ENCODE measurements around the gene FLOT2. TPM values are rescaled to one million over a fixed set of nuclear protein-coding genes. Genes with fewer than 3 reads are reported as not detected.

The FLOT2 gene
- total RNA-seq, 4 donors from 2014 or later: 31.3 to 117 (median 37.4) TPM

DNA sequence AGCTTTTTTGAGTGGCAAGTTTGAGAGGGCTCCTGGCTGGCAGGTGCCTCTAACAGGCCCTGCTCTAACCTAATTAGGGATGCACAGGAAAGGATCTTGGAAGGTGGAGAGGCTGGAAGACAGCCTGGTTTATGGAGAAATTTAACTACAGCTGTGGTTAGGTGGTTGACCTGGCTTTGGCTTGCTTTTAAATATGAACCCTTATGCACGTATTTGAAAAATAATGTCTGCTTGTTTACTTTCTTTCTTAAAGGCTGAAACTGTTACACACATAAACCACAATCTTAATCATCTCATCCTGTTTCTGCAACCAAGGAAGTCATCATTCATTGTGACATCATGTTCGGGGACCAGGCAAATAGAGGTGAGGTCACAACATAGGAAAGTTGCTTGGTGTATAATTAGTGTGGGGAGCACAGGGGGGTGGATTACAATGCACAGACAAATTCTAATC lies 28.4 kb upstream of the FLOT2 start:
- Histone ChIP-seq H3K4me3 (no peak overlapping the region), H3K9me3 (no peaks in the 10 kb centered on the region), H3K27me3 (no peaks in the 10 kb centered on the region), H3K27ac (peak overlapping the region; percentile 16 to 39), H3K36me3 (no peaks in the 10 kb centered on the region), H3K4me1 (no peaks in the 10 kb centered on the region)
- no peak for TF ChIP-seq POLR2A (IDR thresholded peaks at IDR 0.05)
- TF ChIP-seq, protein P1, sequence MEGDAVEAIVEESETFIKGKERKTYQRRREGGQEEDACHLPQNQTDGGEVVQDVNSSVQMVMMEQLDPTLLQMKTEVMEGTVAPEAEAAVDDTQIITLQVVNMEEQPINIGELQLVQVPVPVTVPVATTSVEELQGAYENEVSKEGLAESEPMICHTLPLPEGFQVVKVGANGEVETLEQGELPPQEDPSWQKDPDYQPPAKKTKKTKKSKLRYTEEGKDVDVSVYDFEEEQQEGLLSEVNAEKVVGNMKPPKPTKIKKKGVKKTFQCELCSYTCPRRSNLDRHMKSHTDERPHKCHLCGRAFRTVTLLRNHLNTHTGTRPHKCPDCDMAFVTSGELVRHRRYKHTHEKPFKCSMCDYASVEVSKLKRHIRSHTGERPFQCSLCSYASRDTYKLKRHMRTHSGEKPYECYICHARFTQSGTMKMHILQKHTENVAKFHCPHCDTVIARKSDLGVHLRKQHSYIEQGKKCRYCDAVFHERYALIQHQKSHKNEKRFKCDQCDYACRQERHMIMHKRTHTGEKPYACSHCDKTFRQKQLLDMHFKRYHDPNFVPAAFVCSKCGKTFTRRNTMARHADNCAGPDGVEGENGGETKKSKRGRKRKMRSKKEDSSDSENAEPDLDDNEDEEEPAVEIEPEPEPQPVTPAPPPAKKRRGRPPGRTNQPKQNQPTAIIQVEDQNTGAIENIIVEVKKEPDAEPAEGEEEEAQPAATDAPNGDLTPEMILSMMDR (IDR thresholded peaks at IDR 0.05): no peak
- no peak for DNase-seq
- intact Hi-C loops (cut with DNase I; ENCODE audit: low total_unique reads): no loop called here

DNA sequence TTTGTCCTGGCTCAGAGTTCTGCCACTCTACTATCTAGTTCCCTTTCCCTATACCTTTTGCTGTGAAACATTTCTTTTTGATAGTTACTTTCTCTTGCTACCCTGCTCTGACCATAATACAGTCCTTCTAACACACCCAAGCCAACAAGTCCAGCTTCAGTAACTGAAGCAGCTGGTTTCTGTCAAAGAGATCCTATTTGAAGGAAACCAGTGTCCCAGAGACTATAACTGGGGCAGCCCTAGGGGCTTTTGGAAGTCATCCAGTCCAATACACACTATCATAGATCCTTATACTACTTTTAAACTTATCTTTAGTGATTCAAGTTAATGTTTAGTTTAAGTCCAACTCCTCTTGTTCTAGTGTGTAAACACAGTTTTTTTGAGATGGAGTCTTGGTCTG lies 22.7 kb upstream of the FLOT2 start:
- TF ChIP-seq, protein P1 (IDR thresholded peaks at IDR 0.05): no peak
- no peak for TF ChIP-seq POLR2A (IDR thresholded peaks at IDR 0.05)
- Histone ChIP-seq H3K36me3 (no peaks in the 10 kb centered on the region), H3K4me3 (no peak overlapping the region), H3K27me3 (no peaks in the 10 kb centered on the region), H3K4me1 (no peaks in the 10 kb centered on the region), H3K9me3 (no peaks in the 10 kb centered on the region), H3K27ac (no peak overlapping the region)
- DNase-seq: no peak
- intact Hi-C loops (cut with DNase I; ENCODE audit: low total_unique reads): no loop called here

DNA sequence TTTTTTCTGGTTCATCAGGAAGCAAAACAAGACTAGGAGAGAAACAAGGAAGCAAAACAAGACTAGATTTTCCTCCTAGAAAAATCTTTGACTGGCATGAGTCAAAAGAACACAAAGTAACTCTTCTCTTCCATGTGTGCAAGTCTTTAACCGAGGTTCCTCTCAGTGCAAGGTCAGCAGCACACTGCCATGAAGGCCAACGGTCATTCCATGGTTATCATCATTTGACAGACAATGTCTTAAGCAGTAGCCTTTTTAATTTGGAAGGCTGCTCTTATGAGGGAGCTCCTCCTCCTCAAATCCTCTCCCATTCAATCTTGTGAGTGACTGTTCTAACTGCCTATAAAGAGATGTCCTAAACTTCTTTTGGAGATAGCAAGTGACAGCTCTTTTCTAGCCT lies 20.8 kb upstream of the FLOT2 start:
- intact Hi-C loops (cut with DNase I; ENCODE audit: low total_unique reads): no loop called here

DNA sequence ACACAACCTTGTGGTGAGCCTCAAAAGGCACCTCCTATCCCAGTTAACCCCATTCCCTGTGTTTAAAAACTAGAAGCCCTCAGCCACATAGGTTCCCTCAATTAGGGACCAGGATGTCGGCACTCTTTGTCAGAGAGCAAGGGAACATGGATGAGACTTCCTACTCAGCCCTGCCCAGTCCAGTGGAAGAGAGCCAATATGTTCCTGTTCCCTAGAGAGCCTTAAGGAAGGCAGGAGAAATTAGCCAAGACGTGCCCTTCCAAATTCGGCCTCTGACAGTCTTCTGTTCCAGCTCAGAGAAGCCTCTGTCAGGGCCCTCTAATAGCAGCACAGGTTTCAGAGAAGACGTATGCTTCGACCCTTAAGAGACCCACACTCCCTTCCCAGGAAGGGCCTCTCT lies 19.9 kb upstream of the FLOT2 start:
- Histone ChIP-seq H3K4me3 (no peak overlapping the region), H3K27ac (peak overlapping the region in 1 of 2 donors; percentile 4), H3K4me1 (no peaks in the 10 kb centered on the region), H3K9me3 (no peaks in the 10 kb centered on the region), H3K27me3 (no peaks in the 10 kb centered on the region), H3K36me3 (no peaks in the 10 kb centered on the region)
- DNase-seq: no peak
- TF ChIP-seq, protein P1 (IDR thresholded peaks at IDR 0.05): no peak
- TF ChIP-seq POLR2A (IDR thresholded peaks at IDR 0.05): no peak
- intact Hi-C loops (cut with DNase I; ENCODE audit: low total_unique reads): no loop called here

More for the DNA sequence above, 20.8 kb upstream of the FLOT2 start:
- Histone ChIP-seq H3K27me3 (no peaks in the 10 kb centered on the region), H3K4me3 (no peak overlapping the region), H3K9me3 (no peaks in the 10 kb centered on the region), H3K36me3 (no peaks in the 10 kb centered on the region), H3K27ac (no peak overlapping the region), H3K4me1 (no peaks in the 10 kb centered on the region)
- no peak for DNase-seq
- TF ChIP-seq POLR2A (IDR thresholded peaks at IDR 0.05): no peak
- TF ChIP-seq, protein P1 (IDR thresholded peaks at IDR 0.05): no peak

DNA sequence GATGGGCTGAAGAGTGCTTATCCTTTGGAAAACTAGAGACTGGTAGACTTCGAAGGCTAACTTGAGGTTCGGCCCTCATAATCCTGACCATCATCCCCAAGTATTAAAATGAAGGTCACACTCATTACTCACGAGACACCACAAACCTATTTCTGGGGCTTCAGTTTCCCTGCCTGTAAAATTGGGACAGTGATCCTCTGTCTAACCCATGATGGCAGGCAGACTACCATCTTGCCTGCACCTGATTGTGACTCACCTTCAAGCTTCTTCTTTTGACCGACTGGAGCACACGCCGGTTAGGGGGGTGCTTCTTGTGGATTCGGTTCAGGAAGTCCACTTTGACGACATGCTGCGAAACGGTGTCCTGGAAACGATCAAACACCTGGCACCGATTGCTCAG lies 19.5 kb upstream of the FLOT2 start:
- Histone ChIP-seq H3K9me3 (no peaks in the 10 kb centered on the region), H3K27ac (no peak overlapping the region), H3K36me3 (no peaks in the 10 kb centered on the region), H3K4me3 (no peak overlapping the region), H3K27me3 (no peaks in the 10 kb centered on the region), H3K4me1 (no peaks in the 10 kb centered on the region)
- intact Hi-C loops (cut with DNase I; ENCODE audit: low total_unique reads): no loop called here
- TF ChIP-seq, protein P1 (IDR thresholded peaks at IDR 0.05): no peak
- no peak for TF ChIP-seq POLR2A (IDR thresholded peaks at IDR 0.05)
- DNase-seq: no peak

All from uterus (tissue), 4 donors.